Fibroblast of mammary gland (primary cell): ENCODE results near the gene PDE8A.

ENCODE experiments used
- DNase-seq: peaks from one replicate; pipeline ENCODE4 v3.0.0-alpha.2; 2010; ENCODE audit warnings: low read depth
- H3K4me3 ChIP-seq: 2 replicates; pipeline ENCODE4 v1.5.1; 2011; ENCODE audit warnings: low read depth, mild to moderate bottlenecking, low read length, moderate library complexity; ENCODE audit not compliant: control insufficient read depth
- CTCF ChIP-seq: conservative IDR thresholded peaks from 2 replicates; pipeline ENCODE4 v1.5.1; 2011; ENCODE audit warnings: low read depth, low read length, inconsistent platforms; ENCODE audit not compliant: control insufficient read depth, insufficient read depth

The PDE8A gene

DNA sequence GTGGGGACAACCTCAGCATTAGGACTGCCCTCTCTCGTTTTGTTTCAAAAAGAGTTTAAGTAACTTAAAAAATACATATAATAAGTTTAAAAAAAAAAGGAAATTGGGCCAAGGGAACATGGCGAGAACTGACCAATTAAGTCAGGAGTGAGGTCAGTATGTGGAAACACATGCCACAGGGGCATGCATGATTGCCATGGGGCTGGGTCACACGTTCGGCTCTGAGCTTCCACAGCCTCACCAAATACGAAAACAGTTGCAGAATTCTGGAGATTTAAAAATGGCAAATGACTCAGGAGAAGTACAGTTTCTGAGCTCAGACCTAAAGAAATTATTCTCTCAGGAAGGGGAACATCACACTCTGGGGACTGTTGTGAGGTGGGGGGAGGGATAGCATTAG lies 24.1 kb downstream of the PDE8A start:
- no peak for TF ChIP-seq CTCF
- no peak overlapping the region for H3K4me3 ChIP-seq
- DNase-seq: no peak

DNA sequence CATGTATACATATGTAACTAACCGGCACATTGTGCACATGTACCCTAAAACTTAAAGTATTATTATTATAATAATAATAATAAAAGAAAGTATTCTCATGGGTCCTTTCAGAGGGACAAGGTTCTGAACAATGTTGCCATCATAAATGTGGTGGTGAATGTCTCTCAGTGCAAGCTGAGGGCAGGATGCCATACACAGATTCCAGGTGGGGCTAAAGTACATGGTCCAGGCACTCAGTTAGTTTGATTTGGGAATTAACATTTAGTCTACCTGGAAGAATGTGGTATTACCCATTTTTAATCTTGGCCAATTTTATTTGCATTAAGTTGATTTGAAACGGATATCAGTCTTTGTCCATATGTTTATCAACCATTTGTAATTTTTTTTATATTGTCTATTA lies 24.5 kb downstream of the PDE8A start:
- no peak for TF ChIP-seq CTCF
- no peak overlapping the region for H3K4me3 ChIP-seq
- DNase-seq: no peak

DNA sequence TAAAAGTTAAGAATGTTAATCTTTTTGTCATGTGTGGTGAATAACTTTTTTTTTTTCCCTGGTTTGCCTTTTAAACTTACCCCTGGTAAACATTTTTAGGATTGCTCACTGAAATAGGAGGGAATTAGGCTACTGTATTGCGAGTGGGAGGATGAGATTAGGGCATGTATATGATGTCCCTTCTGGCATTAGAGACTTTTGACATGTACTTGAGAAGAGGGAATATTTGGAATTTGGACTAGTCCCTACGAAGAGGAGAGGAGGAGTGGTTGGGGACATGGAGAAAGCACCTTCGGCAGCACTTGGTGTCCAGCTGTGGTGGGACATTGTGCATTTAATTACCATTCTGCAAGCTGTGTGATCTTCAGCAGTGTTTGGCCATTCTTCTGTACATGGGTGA lies 25.0 kb downstream of the PDE8A start:
- TF ChIP-seq CTCF: no peak
- no peak overlapping the region for H3K4me3 ChIP-seq
- no peak for DNase-seq

- TF ChIP-seq CTCF: no peak
- H3K4me3 ChIP-seq: no peak overlapping the region
- DNase-seq: no peak
Observed at GRCh38 chr15:85007137-85007536, 25.5 kb downstream of the PDE8A start.

DNA sequence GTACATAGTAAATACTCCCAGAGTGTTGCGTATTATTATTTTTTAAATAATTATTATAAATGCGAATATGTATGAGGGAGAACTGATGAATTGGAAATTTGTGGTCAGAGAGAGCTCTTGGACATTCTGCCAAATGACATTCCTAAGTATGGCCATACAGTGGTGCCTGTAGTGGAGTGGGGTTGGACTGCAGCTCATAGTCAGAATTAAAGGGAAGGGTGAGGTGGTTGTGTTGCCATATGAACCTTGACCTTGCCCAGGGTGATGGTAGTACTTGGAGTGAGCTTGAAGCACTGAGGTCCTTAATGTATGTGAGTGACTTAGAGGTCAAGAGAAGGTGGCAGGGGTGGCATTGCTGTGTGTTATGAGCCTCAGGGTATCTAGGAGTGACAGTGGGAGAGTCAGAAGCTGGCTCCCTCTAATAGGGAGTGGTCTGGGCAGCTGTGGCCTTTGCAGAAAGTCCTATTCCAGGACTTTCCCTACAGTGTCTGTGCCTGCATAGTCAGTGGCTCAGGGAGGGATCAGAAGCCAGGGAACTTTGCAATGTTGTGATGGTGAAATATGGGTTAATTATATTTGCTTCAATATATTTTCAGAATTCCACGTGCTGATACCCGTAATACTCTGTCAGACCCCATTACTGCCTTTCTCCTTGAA lies 26.2 kb downstream of the PDE8A start:
- TF ChIP-seq CTCF: no peak
- no peak overlapping the region for H3K4me3 ChIP-seq
- no peak for DNase-seq

DNA sequence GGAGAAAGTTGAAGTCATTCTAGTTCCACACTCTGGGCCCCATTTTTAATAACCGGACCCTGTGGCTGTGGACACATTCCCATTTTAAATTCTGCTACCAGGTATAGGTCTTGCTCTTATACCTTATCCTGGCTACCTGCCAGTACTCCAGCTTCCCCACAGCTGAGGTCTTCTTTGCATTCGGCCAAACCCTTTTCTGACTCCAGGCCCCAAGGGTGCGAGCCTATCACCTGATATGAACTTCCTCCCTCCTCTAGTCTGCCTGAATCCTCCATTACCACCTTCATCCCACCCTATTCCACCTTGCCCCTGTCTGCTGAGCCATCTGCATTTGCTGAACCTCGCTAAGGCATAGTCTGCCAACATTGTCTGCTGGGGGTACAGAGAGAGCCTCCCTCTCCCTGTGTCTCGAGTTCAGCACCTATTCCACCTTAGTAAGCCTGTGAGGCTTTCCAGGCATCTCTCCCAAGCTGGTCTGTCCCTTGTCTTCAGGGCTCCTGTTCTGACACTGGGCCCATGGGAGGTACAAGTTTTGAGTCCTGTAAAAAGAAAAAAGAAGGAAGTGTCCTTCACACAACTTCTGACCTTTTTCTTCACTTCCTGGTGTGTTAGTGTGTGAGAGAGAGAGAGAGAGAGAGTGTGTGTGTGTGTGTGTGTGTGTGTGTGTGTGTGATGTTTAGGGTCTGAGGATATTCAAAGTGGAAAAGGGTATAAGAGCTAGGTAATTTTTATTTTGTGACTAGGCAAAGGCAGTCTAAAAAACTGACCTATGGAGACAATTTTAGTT lies 27.0 kb downstream of the PDE8A start:
- no peak for DNase-seq
- no peak for TF ChIP-seq CTCF

GRCh38 chr15:85009435-85009834 lies 27.8 kb downstream of the PDE8A start:
- H3K4me3 ChIP-seq: no peak overlapping the region
- TF ChIP-seq CTCF: no peak
- no peak for DNase-seq

More for the DNA sequence above, 27.0 kb downstream of the PDE8A start:
- H3K4me3 ChIP-seq: no peak overlapping the region
